Mesenchymal stem cell (in vitro differentiated cells and primary cell): Measurements from ENCODE around the gene CYB561D1.
A peak's percentile ranks its signal among the peaks of the same experiment; 100 is the strongest.

Experiments used
- DNase-seq: peaks from one replicate; pipeline ENCODE4 v3.0.0-alpha.2; 2013
- H2AFZ ChIP-seq: one replicate; pipeline ENCODE4 v1.6.1; 2013; ENCODE audit warnings: low read depth, mild to moderate bottlenecking, control low read depth, inconsistent platforms, low read length, moderate library complexity
- H2AK5ac ChIP-seq: 2 replicates; pipeline ENCODE4 v1.6.1; 2013; ENCODE audit warnings: low read length, moderate library complexity, mild to moderate bottlenecking, inconsistent platforms; ENCODE audit not compliant: severe bottlenecking
- H2BK120ac ChIP-seq: one replicate; pipeline ENCODE4 v1.6.1; 2013; ENCODE audit warnings: low read depth, mild to moderate bottlenecking, inconsistent platforms, low read length, moderate library complexity
- H2BK12ac ChIP-seq, 2 experiments: one replicate each; pipeline ENCODE4 v1.6.1; 2013; ENCODE audit warnings: inconsistent platforms in 2 of 2, low read length in 2 of 2, mild to moderate bottlenecking in 2 of 2, moderate library complexity in 2 of 2, control low read depth in 1 of 2
- H2BK15ac ChIP-seq: one replicate; pipeline ENCODE4 v1.6.1; 2013; ENCODE audit warnings: mild to moderate bottlenecking, low read depth, inconsistent platforms; ENCODE audit not compliant: poor library complexity, severe bottlenecking
- H2BK5ac ChIP-seq: 2 replicates; pipeline ENCODE4 v1.6.1; 2013; ENCODE audit warnings: low read depth, mild to moderate bottlenecking, low read length, control low read depth, inconsistent platforms; ENCODE audit not compliant: poor library complexity, severe bottlenecking
- H3K14ac ChIP-seq, 2 experiments: one replicate each; pipeline ENCODE4 v1.6.1; 2013; ENCODE audit warnings: inconsistent platforms in 2 of 2, low read length in 2 of 2, control low read depth in 1 of 2, mild to moderate bottlenecking in 1 of 2, moderate library complexity in 1 of 2
- H3K18ac ChIP-seq, 2 experiments: one replicate each; pipeline ENCODE4 v1.6.1; 2013; ENCODE audit warnings: inconsistent platforms in 2 of 2, low read length in 2 of 2, control low read depth in 1 of 2, low read depth in 1 of 2, mild to moderate bottlenecking in 1 of 2
- H3K23ac ChIP-seq, 2 experiments: one replicate each; pipeline ENCODE4 v1.6.1; 2013; ENCODE audit warnings: inconsistent platforms in 2 of 2, low read length in 2 of 2, mild to moderate bottlenecking in 2 of 2, moderate library complexity in 2 of 2, control low read depth in 1 of 2
- H3K27ac ChIP-seq: 2 replicates; pipeline ENCODE4 v1.5.1; 2013; ENCODE audit warnings: mild to moderate bottlenecking, moderate library complexity, low read length, control low read depth, inconsistent platforms; ENCODE audit not compliant: poor library complexity, severe bottlenecking
- H3K27me3 ChIP-seq, 2 experiments: 2 replicates each; pipeline versions ENCODE4 v1.6.1 to v1.7.0; 2013; ENCODE audit warnings: low read length in 2 of 2, mild to moderate bottlenecking in 2 of 2, moderate library complexity in 2 of 2, control low read depth in 1 of 2, inconsistent platforms in 1 of 2; ENCODE audit not compliant: control insufficient read depth in 1 of 2, insufficient read depth in 1 of 2
- H3K36me3 ChIP-seq, 2 experiments: 2 replicates each; pipeline versions ENCODE4 v1.6.1 to v1.7.0; 2013; ENCODE audit warnings: low read length in 2 of 2, control low read depth in 1 of 2, inconsistent platforms in 1 of 2, low read depth in 1 of 2, mild to moderate bottlenecking in 1 of 2; ENCODE audit not compliant: insufficient read depth in 2 of 2, control insufficient read depth in 1 of 2
- H3K4ac ChIP-seq, 2 experiments: one replicate each; pipeline ENCODE4 v1.6.1; 2013; ENCODE audit warnings: inconsistent platforms in 2 of 2, low read length in 2 of 2, mild to moderate bottlenecking in 2 of 2, moderate library complexity in 2 of 2, control low read depth in 1 of 2, low read depth in 1 of 2
- H3K4me1 ChIP-seq: 2 replicates; pipeline ENCODE4 v1.6.1; 2013; ENCODE audit warnings: low read depth, low read length, control low read depth; ENCODE audit not compliant: control insufficient read depth, insufficient read depth
- H3K4me2 ChIP-seq: 2 replicates; pipeline ENCODE4 v1.6.1; 2013; ENCODE audit warnings: low read length, mild to moderate bottlenecking, inconsistent platforms; ENCODE audit not compliant: poor library complexity, severe bottlenecking
- H3K4me3 ChIP-seq, 2 experiments: 2 replicates each; pipeline versions ENCODE4 v1.5.1 to v1.7.0; 2013; ENCODE audit warnings: low read length in 2 of 2, mild to moderate bottlenecking in 2 of 2, control low read depth in 1 of 2, low read depth in 1 of 2; ENCODE audit not compliant: insufficient read depth in 1 of 2
- H3K79me1 ChIP-seq: replicated peaks from 2 replicates; pipeline ENCODE4 v1.6.1; 2013; ENCODE audit warnings: mild to moderate bottlenecking, control low read depth, low read length, inconsistent platforms; ENCODE audit not compliant: poor library complexity, severe bottlenecking
- H3K9ac ChIP-seq: 2 replicates; pipeline ENCODE4 v1.7.0; 2013; ENCODE audit warnings: mild to moderate bottlenecking, low read length, moderate library complexity
- H3K9me3 ChIP-seq: 2 replicates; pipeline ENCODE4 v1.7.0; 2013; ENCODE audit warnings: mild to moderate bottlenecking, low read length; ENCODE audit not compliant: control insufficient read depth
- H4K8ac ChIP-seq: one replicate; pipeline ENCODE4 v1.6.1; 2013; ENCODE audit warnings: inconsistent platforms, mild to moderate bottlenecking, low read length, moderate library complexity
- H4K91ac ChIP-seq: one replicate; pipeline ENCODE4 v1.6.1; 2013; ENCODE audit warnings: mild to moderate bottlenecking, low read length, inconsistent platforms
- WGBS: methylation state at CpG from one replicate; pipeline ENCODE4 v1.1.7; 2013; ENCODE audit warnings: mixed read lengths; 5-methylcytosine and 5-hydroxymethylcytosine counted together

CYB561D1 gene

GRCh38 chr1:109503935-109504334 is 10.0 kb downstream of the CYB561D1 start:
- Histone ChIP-seq H2AFZ (no peak overlapping the region), H3K4me3 (no peak overlapping the region), H3K14ac (no peak overlapping the region), H2BK5ac (no peak overlapping the region), H2AK5ac (no peak overlapping the region), H3K4me1 (peaks cover 24% of the 10 kb centered on the region), H3K9me3 (no peaks in the 10 kb centered on the region), H3K18ac (no peak overlapping the region), H3K27me3 (peaks cover 0 to 20% of the 10 kb centered on the region in 2 experiments), H2BK120ac (no peak overlapping the region), H3K79me1 (peaks cover 2% of the 10 kb centered on the region), H3K23ac (no peak overlapping the region), H4K8ac (no peak overlapping the region), H3K27ac (no peak overlapping the region), H2BK12ac (no peak overlapping the region), H3K36me3 (peaks cover 0 to 14% of the 10 kb centered on the region in 2 experiments), H3K4ac (no peak overlapping the region), H3K4me2 (no peak overlapping the region), H3K9ac (no peak overlapping the region), H2BK15ac (no peak overlapping the region), H4K91ac (no peak overlapping the region)
- 85% methylated on average over 4 of the region's 5 CpGs for WGBS
- DNase-seq = no peak

GRCh38 chr1:109504974-109505373 is 11.1 kb downstream of the CYB561D1 start:
- Histone ChIP-seq H3K23ac (no peak overlapping the region), H3K9ac (no peak overlapping the region), H2BK120ac (no peak overlapping the region), H2AK5ac (no peak overlapping the region), H3K4ac (no peak overlapping the region), H4K8ac (no peak overlapping the region), H3K27me3 (peaks cover 0 to 24% of the 10 kb centered on the region in 2 experiments), H3K27ac (no peak overlapping the region), H3K4me2 (no peak overlapping the region), H3K18ac (no peak overlapping the region), H4K91ac (no peak overlapping the region), H3K14ac (no peak overlapping the region), H2BK12ac (no peak overlapping the region), H3K9me3 (no peaks in the 10 kb centered on the region), H3K4me1 (peaks cover 23% of the 10 kb centered on the region), H2BK5ac (no peak overlapping the region), H2BK15ac (no peak overlapping the region), H3K4me3 (no peak overlapping the region), H3K79me1 (peaks cover 2% of the 10 kb centered on the region), H3K36me3 (peaks cover 0 to 12% of the 10 kb centered on the region in 2 experiments), H2AFZ (no peak overlapping the region)
- no peak for DNase-seq
- WGBS = no CpG with 5 or more reads among the region's 1 CpG

GRCh38 chr1:109508001-109508872 is 14.3 kb downstream of the CYB561D1 start:
- Histone ChIP-seq H2BK15ac (no peak overlapping the region), H3K9ac (no peak overlapping the region), H2BK12ac (no peak overlapping the region), H2AFZ (no peak overlapping the region), H3K4me1 (peaks cover 10% of the 10 kb centered on the region), H3K23ac (no peak overlapping the region), H3K4me2 (no peak overlapping the region), H2AK5ac (no peak overlapping the region), H3K4ac (no peak overlapping the region), H3K79me1 (no peaks in the 10 kb centered on the region), H3K18ac (no peak overlapping the region), H3K4me3 (peak overlapping the region in 1 of 2 experiments; percentile 88), H3K27me3 (peaks cover 16 to 45% of the 10 kb centered on the region in 2 experiments), H2BK120ac (no peak overlapping the region), H4K91ac (peak overlapping the region; percentile 18), H3K36me3 (no peaks in the 10 kb centered on the region), H4K8ac (no peak overlapping the region), H2BK5ac (no peak overlapping the region), H3K14ac (no peak overlapping the region), H3K27ac (no peak overlapping the region), H3K9me3 (no peaks in the 10 kb centered on the region)
- WGBS = 92% methylated on average over 24 of the region's 25 CpGs
- DNase-seq = no peak

- Histone ChIP-seq H4K8ac (no peak overlapping the region), H3K14ac (no peak overlapping the region), H2BK15ac (no peak overlapping the region), H3K36me3 (no peaks in the 10 kb centered on the region), H4K91ac (peak overlapping the region; percentile 18), H3K4ac (no peak overlapping the region), H3K9me3 (no peaks in the 10 kb centered on the region), H2BK5ac (no peak overlapping the region), H3K27me3 (peaks cover 18 to 45% of the 10 kb centered on the region in 2 experiments), H3K18ac (no peak overlapping the region), H3K4me2 (peak overlapping the region; percentile 93), H3K9ac (peak overlapping the region; percentile 67), H3K4me3 (peak overlapping the region; percentile 75 to 88), H2BK12ac (no peak overlapping the region), H3K4me1 (peaks cover 10% of the 10 kb centered on the region), H2AK5ac (no peak overlapping the region), H3K79me1 (no peaks in the 10 kb centered on the region), H3K27ac (no peak overlapping the region), H2BK120ac (no peak overlapping the region), H2AFZ (peak overlapping the region; percentile 86), H3K23ac (no peak overlapping the region)
- WGBS = 71% methylated on average over 2 of the region's 7 CpGs
- no peak for DNase-seq
Observed at GRCh38 chr1:109508873-109509175, 14.9 kb downstream of the CYB561D1 start.
